Activated CD8-positive, alpha-beta memory T cell treated with anti-CD3 and anti-CD28 coated beads for 4 hours (primary cell): ENCODE data around the gene NR2F6.

Experiments
- DNase-seq, 2 donors: peaks; one replicate each; pipeline ENCODE4 v3.0.0-alpha.2; 2020; ENCODE audit warnings: low read depth in 2 of 2

Gene NR2F6

DNA sequence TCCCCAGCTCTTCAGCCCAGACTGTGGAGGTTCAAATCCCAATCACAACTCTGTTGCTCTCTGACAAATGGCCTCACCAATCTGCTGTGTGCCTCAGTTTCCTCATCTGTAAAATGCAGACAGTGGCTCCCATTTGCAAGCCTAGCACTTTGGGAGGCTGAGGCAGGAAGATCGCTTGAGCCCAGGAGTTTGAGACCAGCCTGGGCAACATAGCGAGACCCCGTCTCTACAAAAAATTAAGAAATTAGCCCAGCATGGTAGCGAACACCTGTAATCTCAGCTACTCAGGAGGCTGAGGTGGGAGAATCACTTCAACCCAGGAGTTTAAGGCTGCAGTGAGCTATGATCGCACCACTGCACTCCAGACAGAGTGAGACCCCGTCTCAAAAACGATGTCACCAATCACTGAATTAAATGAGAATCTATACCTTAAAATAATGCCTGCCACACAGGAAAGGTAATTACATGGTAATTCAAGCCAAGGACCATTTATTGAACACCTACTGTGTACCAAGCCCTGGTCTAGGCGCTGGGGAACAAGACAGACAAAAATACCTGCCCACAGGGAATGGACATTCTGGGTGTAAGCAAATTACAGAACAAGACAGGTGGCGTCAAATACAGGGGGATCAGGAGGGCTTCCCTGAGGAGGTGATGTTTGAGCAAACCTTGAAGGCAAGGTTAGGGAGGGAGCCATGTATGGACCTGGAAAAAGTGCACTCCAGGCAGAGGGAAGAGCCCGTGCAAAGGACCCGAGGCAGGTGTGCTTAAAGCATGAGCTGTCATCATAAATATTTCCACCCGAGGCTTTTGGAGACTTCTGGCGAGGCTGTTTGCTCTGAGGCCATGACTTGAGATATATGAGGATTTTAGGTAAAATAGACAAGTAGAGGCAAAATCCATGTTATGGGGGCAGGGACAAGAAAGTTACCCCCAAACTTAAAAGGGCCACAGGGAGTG is 7.7 kb downstream of the NR2F6 start:
- no peak for DNase-seq

DNA sequence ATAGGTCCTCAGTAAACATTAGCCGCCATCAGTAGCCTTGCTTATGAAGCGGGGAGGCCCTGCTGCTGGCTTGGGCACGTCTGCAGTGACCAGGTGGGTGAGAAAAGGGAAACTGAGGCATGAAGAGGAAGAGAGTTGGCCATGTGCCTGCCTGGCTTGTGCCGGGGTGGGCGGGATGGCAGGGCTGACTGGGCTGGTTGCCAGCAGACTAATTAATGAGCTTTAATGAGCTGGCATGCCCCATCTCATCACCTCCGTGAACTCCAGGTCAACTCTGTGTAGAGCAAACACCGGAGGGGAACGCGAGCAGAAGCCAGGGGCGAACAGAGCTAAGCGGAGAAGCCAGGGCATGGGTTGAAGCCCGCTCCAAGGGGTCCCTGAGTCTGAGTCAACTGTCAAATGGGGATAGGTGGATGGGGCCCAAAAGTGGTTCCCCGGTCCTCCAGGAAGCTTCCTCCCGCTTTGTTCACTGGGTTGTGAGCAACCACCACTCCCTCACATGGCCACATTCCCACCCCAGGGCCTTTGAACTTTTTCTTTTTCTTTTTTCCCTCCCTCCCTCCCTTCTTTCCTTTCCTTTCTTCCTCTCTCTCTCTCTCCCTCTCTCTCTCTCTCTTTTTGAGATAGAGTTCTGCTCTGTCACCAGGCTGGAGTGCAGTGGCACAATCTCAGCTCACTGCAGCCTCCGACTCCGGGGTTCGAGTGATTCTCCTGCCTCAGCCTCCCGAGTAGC is 8.7 kb downstream of the NR2F6 start:
- no peak for DNase-seq

DNA sequence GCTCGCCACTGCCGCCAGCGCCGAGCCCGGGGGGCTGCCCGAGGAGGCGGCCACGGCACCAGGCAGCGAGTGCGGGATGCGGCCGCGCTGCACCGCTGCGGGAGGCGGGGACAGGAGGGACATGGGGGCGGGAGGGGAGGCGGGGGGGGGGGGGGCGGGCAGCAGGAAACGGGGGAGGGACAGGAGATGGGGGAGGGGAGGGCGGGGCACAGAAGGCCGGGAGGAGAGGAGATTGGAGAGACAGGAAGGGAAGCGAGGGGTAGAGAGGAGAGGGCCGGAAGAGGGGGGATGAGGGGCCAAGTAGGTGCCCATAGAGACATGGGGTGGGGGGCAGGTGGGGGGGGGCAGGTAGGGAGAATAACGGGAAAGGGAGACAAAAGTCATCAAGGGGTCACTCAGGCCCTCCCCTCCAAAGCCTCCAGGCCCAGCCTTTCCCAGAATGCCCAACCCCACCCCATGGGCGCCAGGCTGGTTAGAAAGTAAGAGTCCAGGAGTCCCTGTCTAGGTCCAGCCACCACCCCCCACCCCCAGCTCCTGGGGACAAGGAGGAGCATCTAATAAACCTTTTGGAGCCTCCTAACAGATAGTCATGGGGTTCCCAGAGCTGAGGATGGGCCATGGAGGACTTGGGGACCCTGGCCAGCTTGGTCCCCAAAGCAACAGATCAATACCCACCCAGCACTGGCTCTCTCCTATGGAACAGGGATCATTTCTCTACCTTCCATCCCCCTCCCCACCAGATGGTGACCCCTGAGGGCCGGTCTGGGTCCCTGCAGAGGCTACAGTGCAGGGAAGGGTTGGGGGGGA is 9.5 kb downstream of the NR2F6 start:
- DNase-seq = no peak

DNA sequence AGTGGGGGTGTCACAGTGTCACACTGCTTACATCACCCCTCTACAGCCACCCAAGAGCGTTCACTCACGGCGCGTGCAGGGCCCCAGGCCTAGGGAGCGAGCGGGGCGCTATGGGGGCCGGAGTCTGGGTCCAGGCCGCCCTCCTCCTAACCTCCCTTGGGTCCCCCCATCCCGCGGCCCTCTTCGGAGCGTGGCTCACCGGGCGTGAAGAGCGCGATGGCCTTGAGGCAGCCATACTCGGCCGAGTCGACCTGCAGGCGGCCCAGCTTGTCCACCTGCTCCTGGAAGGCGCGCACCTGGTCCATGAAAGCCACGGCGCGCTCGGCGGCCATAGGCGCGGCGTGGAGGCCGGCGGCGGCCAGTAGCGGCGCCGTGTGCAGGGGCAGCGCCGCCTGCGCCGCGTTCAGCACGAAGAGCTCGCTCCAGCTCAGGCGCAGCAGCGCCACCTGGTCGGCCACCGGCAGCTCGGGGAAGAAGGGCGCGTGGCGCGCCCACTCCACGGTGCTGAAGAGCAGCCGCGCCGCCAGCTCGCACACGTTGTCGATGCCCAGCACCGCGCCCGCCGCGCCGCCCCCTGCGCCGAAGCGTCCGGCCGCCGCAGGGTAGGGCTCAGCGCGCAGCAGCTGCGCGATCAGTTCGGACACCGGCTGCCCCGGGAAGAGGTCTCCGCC is 10.3 kb downstream of the NR2F6 start:
- peak; percentile 39 to 46 for DNase-seq

DNA sequence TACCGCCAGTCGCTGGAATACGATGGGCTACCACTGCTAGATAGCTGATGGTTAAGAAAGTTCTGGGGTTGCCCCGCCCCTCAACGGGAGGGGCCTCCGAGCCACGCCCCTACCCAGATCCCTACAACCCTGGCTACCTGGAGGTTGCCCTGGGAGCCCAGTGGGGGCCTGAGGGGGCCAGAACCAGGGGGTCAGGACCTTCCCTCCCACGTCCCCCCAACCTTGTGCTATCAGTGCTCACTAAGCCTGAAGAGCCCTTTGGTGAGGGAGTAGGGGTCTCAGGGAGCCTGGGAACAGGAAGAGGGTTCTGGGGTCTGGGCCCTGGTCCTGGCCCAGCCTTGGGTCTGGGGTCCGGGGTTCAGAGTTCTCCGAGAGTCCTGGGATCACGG is 10.8 kb downstream of the NR2F6 start:
- DNase-seq = no peak

DNA sequence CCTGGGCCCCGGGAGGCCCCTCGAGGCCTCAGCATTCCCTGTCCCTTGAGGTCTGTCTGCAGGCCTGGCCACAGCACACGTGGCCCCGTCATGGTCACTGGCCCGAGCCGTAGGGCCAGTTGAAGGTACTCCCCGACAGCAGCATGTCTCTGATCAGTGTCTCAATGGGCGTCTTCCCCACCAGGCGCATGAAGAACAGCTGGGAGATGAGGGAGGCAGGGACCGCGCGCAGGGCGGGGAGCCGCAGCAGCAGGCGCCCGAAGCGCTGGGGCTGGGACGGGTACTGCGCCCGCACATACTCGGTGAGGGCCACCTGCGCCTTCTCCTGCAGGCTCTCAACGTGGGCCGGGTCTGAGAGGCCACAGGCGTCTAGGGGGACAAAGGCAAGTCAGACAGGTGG is 13.5 kb downstream of the NR2F6 start:
- DNase-seq = no peak

DNA sequence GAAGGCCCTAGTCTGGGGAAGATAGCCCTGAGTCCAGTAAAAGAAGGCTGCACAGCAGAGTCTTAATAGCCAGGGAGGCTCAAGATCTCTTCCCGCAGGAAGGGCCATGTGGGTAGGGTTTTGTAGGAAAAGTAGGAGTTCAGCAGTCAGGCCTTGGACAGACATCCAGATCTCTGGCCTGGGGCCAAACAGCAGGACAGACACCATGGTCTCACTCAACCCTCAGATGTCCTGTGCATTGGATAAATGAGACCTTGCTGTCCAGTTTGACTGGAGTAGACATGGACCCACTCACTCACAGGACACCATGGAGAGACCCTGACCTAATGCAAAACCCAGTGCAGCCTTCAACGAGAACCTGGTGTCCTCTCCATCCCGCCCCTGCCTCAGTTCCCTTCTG is 15.8 kb downstream of the NR2F6 start:
- no peak for DNase-seq

DNA sequence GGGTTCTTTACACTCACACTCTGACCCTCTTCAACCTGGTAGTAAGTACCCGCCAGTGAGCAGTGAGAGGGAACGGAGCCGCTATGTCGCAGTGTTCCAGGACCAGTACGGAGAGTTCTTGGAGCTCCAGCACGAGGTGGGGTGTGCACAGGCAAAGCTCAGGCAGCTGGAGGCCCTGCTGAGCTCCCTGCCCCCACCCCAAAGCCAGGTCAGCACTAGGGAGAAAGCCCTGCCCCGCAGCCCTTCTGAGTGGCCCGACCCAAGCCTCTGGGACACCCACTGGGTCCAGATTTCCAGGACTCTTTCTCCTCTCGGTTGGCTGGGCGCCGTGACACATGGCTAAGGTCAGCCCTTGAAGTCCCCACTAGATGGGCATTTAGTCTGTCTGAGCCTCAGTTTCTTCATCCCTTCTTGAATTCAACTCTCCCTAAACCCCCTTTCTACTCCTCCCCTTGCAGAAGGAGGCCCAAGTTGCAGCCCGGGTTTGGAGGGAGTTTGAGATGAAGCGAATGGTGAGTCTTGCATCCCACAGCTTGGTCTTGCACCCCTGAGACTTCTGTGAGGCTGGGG is 17.8 kb downstream of the NR2F6 start:
- DNase-seq = no peak

DNA sequence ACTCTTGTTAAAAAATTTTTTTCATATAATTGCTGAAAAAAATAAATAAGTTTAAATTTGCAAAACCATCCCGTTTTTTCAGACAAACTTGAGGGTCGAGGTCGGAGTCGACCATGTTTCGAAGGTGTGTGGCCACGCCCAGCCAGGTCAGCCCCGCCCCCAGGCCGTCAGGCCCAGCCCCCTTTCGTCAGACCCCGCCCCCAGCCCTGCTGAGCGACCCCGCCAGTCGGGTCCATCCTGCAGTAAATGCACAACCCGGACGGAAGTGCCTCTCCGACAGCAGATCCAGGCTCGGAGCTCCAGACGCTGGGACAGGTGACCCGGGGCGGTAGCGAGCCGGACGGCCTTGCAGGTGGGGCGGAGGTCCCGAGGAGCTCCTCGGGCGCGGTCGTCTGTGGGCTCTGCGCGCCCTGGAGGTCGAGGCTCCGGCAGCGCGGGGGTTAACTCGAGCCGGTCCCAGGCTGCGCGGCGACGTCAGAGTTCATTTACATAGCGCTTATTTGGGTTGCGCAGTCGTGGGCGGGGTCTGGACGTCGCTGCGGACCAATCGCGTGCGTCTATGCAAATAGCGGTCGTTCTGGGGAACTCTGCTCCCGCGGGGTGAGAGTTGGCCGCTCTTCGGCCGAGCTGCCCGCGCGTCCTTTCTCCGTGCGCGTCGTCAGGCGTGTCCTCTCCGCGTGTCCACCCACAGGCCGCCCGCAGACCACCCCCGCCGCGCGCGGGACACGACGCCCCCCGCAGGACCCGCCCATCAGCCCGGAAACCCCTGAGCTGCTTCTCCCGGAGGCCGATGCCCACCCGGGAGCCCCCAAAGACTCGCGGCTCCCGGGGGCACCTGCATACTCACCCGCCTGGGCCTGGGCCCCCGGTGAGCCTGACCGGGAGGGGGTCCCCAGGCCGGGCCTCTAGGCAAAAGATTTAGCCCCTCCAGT is 19.5 kb downstream of the NR2F6 start, which contains the start of gene OCEL1:
OCEL1 (plus strand) TSS at position 225 of the 932 bp plus-strand sequence; CDS start at position 247, 22 bp downstream.
- peak; percentile 93 to 94 for DNase-seq

DNA sequence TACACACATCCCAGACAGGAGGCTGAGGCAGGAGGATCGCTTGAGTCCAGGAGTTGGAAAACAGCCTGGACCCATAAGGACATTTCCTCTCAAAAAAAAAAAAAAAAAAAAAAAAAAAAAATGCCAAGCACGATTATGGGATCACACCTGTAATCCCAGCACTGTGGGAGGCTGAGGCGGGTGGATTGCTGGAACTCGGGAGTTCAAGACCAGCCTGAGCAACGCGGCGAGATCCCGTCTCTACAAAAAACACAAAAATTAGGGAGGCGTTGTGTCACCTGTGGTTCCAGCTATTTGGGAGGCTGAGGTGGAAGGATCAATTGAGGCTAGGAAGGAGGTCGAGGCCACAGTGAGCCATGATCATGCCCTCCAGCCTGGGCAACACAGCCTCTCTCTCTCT is 20.7 kb downstream of the NR2F6 start:
- no peak for DNase-seq

DNA sequence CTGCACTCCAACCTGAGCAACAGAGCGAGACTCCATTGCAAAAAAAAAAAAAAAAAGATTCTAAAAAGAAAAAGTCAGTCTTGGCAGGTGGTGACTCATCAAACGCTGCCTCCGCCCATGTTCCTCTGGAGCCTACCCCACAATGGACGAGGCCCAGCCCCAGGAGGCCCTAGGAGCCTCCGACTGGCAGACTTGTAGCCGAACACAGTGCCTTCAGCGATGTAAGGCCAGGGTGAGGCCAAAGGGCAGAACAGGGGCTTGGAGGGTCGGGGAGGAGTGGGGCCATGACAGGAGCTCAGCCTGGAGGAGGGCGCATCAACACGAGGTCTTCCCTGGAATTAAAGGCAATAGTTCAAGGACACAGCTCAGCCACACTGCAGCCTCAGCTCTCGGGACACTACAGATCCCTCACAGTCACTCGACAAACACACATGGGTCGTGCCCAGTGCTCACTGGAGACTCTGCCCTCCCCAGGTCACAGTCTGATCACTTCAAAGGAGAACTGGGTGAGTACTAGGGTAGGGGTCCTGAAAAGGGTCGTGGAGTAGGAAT is 25.4 kb downstream of the NR2F6 start:
- DNase-seq = no peak

DNA sequence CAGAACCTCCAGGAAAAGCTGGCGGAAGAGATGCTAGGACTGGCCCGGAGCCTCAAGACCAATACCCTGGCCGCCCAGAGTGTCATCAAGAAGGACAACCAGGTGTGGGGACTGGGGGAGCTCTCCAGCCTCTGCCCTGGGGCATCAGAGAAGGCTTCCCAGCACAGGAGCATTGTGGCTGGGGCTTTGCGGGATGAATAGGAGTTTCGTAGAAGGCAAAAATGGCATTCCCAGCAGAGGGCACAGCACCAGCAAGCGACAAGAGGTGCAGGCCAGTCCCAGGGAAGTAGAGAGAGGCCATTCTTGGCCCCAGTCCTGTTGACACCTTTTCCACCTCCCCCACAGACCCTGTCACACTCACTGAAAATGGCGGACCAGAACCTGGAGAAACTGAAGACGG is 26.4 kb downstream of the NR2F6 start:
- no peak for DNase-seq

DNA sequence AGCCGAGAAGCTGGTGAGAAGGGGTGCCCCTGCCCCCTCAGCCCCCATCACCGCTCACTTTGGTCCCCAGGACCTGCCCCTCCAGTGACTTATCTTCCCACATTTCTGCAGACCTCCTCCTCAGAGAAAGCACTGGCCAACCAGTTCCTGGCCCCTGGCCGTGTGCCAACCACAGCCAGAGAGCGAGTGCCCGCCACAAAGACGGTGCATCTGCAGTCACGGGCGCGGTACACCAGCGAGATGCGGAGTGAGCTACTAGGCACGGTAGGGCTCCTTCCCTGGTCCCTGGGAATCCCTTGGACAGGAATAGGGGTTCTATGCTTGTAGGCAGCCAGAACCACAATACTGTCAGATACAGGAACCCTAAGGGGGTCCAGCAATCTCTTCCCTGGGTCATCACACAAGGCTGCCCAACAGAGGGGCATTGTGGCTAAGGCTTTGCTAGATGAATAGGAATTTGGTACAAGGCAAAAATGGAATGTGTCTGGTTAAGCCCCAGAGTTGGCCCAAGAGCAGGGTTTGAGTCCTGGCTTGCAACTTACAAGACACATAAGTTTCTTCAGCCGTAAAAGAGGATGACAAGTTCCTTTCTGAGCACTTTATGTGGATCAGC is 29.6 kb downstream of the NR2F6 start:
- DNase-seq = no peak

DNA sequence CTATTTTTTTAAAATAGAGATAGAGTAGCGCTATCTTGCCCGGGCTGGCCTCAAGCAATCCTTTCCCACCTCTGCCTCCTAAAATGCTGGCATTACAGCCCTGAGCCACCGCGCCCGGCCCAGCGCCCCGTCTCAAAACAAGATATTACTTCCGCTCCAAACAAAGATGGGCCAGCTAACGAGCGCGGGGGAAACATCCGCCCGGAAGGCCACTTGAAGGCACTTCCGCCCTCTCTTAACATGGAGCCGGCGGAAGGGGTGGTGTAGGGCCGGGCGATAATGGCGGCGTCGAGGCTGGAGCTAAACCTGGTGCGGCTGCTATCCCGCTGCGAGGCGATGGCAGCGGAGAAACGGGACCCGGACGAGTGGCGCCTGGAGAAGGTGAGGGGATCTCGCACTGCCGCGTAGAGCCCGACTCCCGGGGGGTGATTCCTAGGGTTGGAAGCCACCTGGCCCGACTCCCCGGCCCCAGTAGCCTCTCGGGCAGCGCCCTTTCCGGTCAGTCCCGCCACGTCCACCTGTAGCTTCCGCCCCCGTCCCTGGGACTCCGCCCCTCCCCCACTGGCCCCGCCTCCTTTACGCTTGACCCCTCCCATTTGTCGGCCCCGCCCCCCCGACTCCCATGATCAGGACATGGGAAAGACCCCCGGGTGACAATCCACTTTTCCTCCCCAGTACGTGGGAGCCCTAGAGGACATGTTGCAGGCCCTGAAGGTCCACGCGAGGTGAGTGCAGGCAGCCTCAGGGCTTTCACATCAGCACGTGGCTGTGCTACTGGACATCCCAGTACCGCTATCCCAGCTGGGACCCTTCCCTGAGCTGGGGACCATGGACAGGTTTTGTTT is 30.4 kb downstream of the NR2F6 start, which contains the start of gene USE1:
USE1 (plus strand) TSS at position 231 of the 845 bp plus-strand sequence; CDS start at position 280, 49 bp downstream.
- peak; percentile 67 to 78 for DNase-seq

DNA sequence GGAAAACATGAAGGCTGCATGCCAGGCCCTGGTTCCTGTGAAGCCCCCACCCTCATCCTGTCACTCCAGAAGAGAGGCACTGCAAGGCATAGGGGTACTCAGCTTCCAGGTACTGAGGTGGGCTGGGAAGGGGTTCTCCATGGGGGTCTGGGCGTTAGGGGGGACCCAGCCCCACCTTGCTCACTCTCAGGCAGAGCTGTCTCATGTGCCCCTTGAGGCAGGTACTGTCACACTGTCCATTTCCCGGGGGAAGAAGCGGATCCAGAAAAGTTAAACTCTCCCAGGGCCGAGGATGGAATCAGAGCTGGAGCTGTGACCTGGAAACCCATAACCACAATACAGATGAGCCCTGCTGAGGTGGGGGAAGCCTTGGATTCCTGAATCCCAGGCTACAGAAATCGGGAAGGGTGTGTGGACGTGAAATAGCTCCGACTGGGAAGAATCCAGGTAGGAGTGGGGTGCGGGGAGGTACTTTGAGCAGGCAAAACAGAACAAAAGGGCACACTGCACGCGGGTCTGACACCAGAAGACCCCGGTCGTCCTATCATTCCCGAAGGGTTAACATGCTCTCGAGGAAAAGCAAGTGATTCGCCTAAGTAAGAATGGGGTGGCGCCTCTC is 31.1 kb downstream of the NR2F6 start:
- no peak for DNase-seq

DNA sequence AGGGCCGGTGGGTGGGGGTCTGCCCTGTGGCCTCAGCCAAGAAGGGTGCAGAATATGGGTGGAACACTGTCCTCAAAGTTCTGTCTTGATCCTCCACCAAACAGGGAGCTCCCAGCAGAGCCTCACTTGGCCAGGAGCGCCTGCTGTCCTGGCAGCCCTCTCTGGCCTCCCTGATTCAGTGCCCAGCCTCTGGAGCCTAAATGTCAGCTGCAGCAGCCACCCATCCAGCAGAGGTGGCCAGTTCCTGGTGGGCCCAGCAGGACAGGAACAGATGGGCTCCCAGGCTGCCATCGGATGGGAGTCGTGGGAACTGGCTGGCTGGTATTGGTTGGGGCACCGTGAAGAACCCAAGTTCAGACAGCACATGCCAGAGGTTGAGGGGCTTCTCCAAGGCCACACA is 32.4 kb downstream of the NR2F6 start:
- DNase-seq = no peak

DNA sequence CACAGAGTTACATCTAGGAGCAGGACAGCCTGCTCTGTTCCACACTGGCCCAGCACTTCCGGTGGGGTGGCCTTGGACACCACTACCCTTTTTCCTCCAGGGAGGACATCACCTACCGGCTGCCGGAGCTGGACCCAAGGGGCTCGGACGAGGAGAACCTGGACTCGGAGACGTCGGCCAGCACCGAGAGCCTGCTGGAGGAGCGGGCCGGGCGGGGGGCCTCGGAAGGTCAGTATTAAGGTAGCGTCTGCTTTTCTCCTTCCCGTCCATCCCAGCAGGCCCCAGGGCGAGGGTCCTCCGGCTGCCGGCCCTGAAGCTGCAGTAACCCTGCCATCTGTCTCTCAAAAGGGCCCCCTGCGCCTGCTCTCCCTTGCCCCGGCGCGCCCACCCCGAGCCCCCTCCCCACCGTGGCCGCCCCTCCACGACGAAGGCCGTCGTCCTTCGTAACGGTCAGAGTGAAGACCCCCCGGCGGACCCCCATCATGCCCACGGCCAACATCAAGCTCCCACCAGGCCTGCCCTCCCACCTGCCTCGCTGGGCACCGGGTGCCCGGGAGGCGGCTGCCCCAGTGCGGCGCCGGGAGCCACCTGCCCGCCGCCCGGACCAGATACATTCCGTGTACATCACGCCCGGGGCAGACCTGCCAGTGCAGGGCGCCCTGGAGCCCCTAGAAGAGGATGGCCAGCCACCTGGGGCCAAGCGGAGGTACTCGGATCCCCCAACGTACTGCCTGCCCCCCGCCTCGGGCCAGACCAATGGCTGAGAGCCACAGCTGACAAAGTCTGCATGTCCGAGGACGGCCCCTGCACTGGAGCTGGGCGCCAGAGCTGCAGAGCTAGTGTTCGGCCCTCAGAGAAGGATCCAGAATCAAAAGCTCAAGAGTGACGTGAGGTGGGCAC is 33.9 kb downstream of the NR2F6 start:
- DNase-seq = no peak
